Gastroesophageal sphincter (tissue), 4 donors: Measurements from ENCODE around the gene HAO2. TPM values are rescaled to one million over a fixed set of nuclear protein-coding genes. Genes with fewer than 3 reads are reported as not detected.

Experiments
- ATAC-seq: fragments of 150-250 bp; one replicate; pipeline ENCODE4 v1.9.1; 2016; ENCODE audit warnings: mild to moderate bottlenecking, moderate library complexity
- H3K27ac ChIP-seq, 4 donors: fragments of 200-600 bp; sonication (generic) in 3 of 4; 1 replicate in 3 of 4; 2 replicates in 1 of 4; pipeline ENCODE4 v1.5.1; 2016 to 2019
- H3K27me3 ChIP-seq: fragments of 200-600 bp; sonication (generic); one replicate; pipeline ENCODE4 v1.5.1; 2019
- H3K36me3 ChIP-seq, 2 donors: fragments of 200-600 bp; sonication (generic); one replicate each; pipeline ENCODE4 v1.5.1; 2019; ENCODE audit warnings: control low read depth in 1 of 2
- H3K4me1 ChIP-seq, 3 donors: fragments of 200-600 bp; sonication (generic); 1 replicate in 2 of 3; 2 replicates in 1 of 3; pipeline ENCODE4 v1.5.1; 2016 to 2019; ENCODE audit warnings: control low read depth in 2 of 3
- H3K4me3 ChIP-seq, 2 donors: fragments of 200-600 bp; sonication (generic); one replicate each; pipeline ENCODE4 v1.5.1; 2019; ENCODE audit warnings: mild to moderate bottlenecking in 1 of 2, moderate library complexity in 1 of 2
- H3K9me3 ChIP-seq, 3 donors: fragments of 200-600 bp; sonication (generic); one replicate each; pipeline ENCODE4 v1.5.1; 2017 to 2019; ENCODE audit warnings: control low read depth in 2 of 3
- CTCF ChIP-seq, 4 experiments: fragments of 200-600 bp in 2 of 4; fragments of 450-650 bp in 2 of 4; sonication (generic) in 1 of 4; IDR thresholded peaks; one replicate each; pipeline ENCODE4 v1.5.1; 2017 to 2019; ENCODE audit warnings: antibody characterized with exemption in 4 of 4, mild to moderate bottlenecking in 2 of 4, moderate library complexity in 2 of 4
- EP300 ChIP-seq: sonication (generic); formaldehyde crosslinking; IDR thresholded peaks from one replicate; pipeline ENCODE4 v1.6.1; 2017; ENCODE audit warnings: antibody characterized with exemption, mild to moderate bottlenecking
- POLR2A ChIP-seq, 2 donors: fragments of 450-650 bp; IDR thresholded peaks; one replicate each; pipeline ENCODE4 v1.6.1; 2017; ENCODE audit warnings: antibody characterized with exemption in 2 of 2, mild to moderate bottlenecking in 2 of 2, moderate library complexity in 1 of 2
- POLR2AphosphoS5 ChIP-seq: sonication (generic); formaldehyde crosslinking; IDR thresholded peaks from one replicate; pipeline ENCODE4 v1.6.1; 2017; ENCODE audit warnings: antibody characterized with exemption
- WGBS, 2 donors: methylation state at CpG; one replicate each; pipeline ENCODE4 v1.1.5; 2018; ENCODE audit warnings: low coverage in 1 of 2; 5-methylcytosine and 5-hydroxymethylcytosine counted together
- total RNA-seq, 4 donors: library from RNA; depleted of rRNA; stranded (reverse); fragments of >200 nt; gene quantifications; one replicate each; pipeline ENCODE4 v1.1.0, GENCODE V29; 2016

Gene HAO2
- total RNA-seq, 4 donors from 2014 or later = not detected

GRCh38 chr1:119361620-119362344 is 6.8 kb upstream of the HAO2 start:
- H3K27me3 ChIP-seq = peaks cover 5% of the 10 kb centered on the region
- H3K4me3 ChIP-seq = no peak overlapping the region
- no peak for ATAC-seq
- no peaks in the 10 kb centered on the region for H3K36me3 ChIP-seq
- no peak for TF ChIP-seq CTCF (IDR thresholded peaks at IDR 0.05)
- no peak for TF ChIP-seq POLR2A (IDR thresholded peaks at IDR 0.05)
- TF ChIP-seq POLR2AphosphoS5 = no peak
- no peak for TF ChIP-seq EP300
- 63 to 64% methylated on average over 4 of the region's 4 CpGs for WGBS, 2 donors
- H3K4me1 ChIP-seq = no peaks in the 10 kb centered on the region
- no peak overlapping the region for H3K27ac ChIP-seq
- H3K9me3 ChIP-seq = no peaks in the 10 kb centered on the region

GRCh38 chr1:119363162-119363561 is 5.4 kb upstream of the HAO2 start:
- Histone ChIP-seq H3K36me3 (no peaks in the 10 kb centered on the region), H3K27ac (no peak overlapping the region), H3K4me3 (no peak overlapping the region), H3K9me3 (no peaks in the 10 kb centered on the region), H3K4me1 (no peaks in the 10 kb centered on the region), H3K27me3 (no peaks in the 10 kb centered on the region)
- no peak for ATAC-seq
- WGBS, 2 donors = 70 to 78% methylated on average over 5 to 6 of the region's 7 CpGs
- TF ChIP-seq CTCF (IDR thresholded peaks at IDR 0.05) = no peak
- TF ChIP-seq EP300 = no peak
- TF ChIP-seq POLR2A (IDR thresholded peaks at IDR 0.05) = no peak
- no peak for TF ChIP-seq POLR2AphosphoS5

DNA sequence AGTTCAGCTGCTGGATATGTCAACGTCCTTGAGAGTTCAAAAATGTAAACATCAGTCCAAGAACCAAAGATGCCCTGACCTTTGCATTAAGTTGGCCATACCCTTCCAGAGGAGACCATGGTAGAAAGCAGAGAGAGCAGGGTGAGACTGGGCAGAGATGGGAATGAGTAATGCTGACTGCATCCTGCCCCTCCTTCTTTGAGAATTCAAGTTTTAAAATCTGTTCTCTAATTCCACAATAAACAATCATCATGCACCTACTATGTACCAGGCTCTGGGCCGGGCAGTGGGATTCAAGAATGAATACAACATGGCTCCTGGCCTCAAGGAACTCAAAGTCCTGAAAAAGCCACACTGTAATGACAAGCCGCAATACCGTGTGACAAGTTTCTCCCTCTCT is 3.9 kb upstream of the HAO2 start:
- H3K4me1 ChIP-seq = no peaks in the 10 kb centered on the region
- 49 to 81% methylated on average over 2 to 3 of the region's 4 CpGs for whole genome bisulfite sequencing, 2 donors
- H3K27me3 ChIP-seq = no peaks in the 10 kb centered on the region
- no peak overlapping the region for H3K27ac ChIP-seq
- no peaks in the 10 kb centered on the region for H3K36me3 ChIP-seq
- no peak for TF ChIP-seq POLR2AphosphoS5
- no peak for TF ChIP-seq CTCF (IDR thresholded peaks at IDR 0.05)
- TF ChIP-seq POLR2A (IDR thresholded peaks at IDR 0.05) = no peak
- TF ChIP-seq EP300 = no peak
- H3K9me3 ChIP-seq = no peaks in the 10 kb centered on the region
- ATAC-seq = no peak
- no peak overlapping the region for H3K4me3 ChIP-seq

DNA sequence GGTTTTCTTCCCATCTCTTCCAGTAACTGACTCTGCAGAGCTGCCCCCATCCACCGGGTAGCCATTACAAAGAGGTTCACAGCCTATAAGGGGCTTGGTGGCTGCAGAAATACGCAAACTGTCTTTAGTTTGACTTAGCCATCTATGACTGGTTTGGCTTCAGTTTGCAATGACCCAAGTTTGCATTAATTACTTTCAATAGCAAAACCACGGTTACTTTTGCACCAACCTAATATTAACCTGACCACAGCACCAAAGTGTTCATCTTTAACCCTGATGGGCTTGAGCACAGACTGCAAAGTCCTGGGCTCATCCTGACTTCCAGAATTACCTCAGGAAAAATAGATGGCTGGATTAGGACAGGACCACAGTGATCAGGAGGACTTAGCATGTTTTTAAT is 2.2 kb upstream of the HAO2 start:
- Histone ChIP-seq H3K4me1 (no peaks in the 10 kb centered on the region), H3K36me3 (no peaks in the 10 kb centered on the region), H3K4me3 (no peak overlapping the region), H3K27ac (no peak overlapping the region), H3K27me3 (no peaks in the 10 kb centered on the region), H3K9me3 (no peaks in the 10 kb centered on the region)
- TF ChIP-seq POLR2AphosphoS5 (no peak), POLR2A (IDR thresholded peaks at IDR 0.05) (no peak), CTCF (IDR thresholded peaks at IDR 0.05) (no peak)
- WGBS, 2 donors = 95 to 96% methylated on average over 3 of the region's 3 CpGs
- ATAC-seq = no peak

- no peak for ATAC-seq
- peak; percentile 10 to 70 (median 54) for TF ChIP-seq CTCF (IDR thresholded peaks at IDR 0.05)
- no peak for TF ChIP-seq POLR2AphosphoS5
- TF ChIP-seq EP300 = no peak
- TF ChIP-seq POLR2A (IDR thresholded peaks at IDR 0.05) = no peak
- 66 to 69% methylated on average over 13 of the region's 13 CpGs for WGBS, 2 donors
- Histone ChIP-seq H3K4me1 (no peaks in the 10 kb centered on the region), H3K4me3 (no peak overlapping the region), H3K27ac (no peak overlapping the region), H3K9me3 (no peaks in the 10 kb centered on the region), H3K36me3 (no peaks in the 10 kb centered on the region), H3K27me3 (no peaks in the 10 kb centered on the region)
Observed at GRCh38 chr1:119367432-119368124, 1.0 kb upstream of the HAO2 start.
